Measurements from ENCODE around the gene ACAD9. TPM values are rescaled to one million over a fixed set of nuclear protein-coding genes. Genes with fewer than 3 reads are reported as not detected.
"Not testable (repeated sequence)": the region's sequence is repeated elsewhere in the genome, so short reads cannot be mapped to it uniquely, and the experiment has no call there.

The ACAD9 gene
- total RNA-seq, 1 donor from 2014 or later = 60.8 TPM

DNA sequence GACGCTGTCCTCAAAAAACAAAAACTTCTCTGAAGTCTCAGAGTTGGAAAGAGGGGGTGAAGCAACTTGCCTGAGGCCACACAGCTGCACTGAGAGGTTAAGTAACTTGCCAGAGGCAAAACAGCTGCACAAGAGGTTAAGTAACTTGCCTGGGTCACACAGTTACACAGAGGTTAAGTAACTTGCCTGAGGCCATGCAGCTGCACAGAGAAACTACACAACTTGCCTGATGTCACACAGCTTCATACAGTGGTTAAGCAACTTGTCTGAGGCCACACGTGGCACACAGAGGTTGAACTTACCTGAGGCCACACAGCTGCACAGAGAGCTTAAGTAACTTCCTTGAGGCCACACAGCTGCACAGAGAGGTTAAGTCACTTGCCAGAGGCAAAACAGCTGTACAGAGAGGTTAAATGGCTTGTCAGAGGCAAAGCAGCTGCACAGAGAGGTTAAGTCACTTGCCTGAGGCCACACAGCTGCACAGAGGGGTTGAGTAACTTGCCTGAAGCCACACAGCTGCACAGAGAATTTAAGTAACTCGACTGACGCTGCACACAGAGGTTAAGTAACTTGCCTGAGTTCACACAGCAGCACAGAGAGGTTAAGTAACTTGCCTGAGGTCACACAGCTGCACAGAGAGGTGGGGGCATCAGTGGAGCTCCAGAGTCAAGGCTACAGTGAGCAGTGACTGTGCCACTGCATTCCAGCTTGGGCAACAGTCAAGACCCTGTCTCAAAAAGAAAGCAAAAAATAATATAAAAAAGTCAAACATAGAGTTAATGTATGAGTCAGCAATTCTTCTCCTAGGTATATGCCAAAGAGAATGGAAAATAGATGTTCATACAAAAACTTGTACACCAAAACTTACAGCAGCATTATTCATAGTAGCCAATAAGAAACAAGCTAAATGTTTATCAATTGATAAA lies 12.0 kb upstream of the ACAD9 start:
- DNase-seq (ENCODE audit: low spot score) = no peak
- no peaks in the 10 kb centered on the region for H3K36me3 Mint-ChIP-seq (ENCODE audit: low read depth)
- H3K27me3 Mint-ChIP-seq (ENCODE audit: low read depth) = no peaks in the 10 kb centered on the region
- H3K4me1 Mint-ChIP-seq (ENCODE audit: low read depth) = peaks cover 2% of the 10 kb centered on the region
- intact Hi-C loops (cut with micrococcal nuclease) = no loop called here
- H3K27ac Mint-ChIP-seq = no peak overlapping the region
- H3K4me3 Mint-ChIP-seq (ENCODE audit: low read depth) = no peak overlapping the region
- no peaks in the 10 kb centered on the region for H3K9me3 Mint-ChIP-seq

DNA sequence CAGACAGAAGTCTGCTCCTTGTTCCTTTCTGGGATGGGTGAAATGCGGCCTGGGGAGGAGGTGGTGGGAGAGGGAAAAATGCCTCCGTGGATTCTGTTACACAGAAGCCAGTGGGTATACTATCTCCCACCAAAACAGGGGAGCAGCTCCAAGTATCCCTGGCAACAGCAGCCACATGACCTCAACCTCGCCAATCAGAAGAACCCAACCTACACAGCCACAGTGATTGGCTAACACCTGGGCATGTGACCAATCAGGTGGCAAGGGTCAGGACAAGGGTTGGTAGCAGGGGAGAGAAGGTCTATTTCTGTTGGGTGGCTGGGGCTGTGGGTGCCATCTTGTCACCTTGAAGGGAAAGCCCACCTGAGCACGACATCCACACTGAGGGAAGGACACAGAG lies 9.1 kb upstream of the ACAD9 start:
- Mint-ChIP-seq H3K4me1 (ENCODE audit: low read depth) (peaks cover 6% of the 10 kb centered on the region), H3K27me3 (ENCODE audit: low read depth) (no peaks in the 10 kb centered on the region), H3K36me3 (ENCODE audit: low read depth) (no peaks in the 10 kb centered on the region), H3K9me3 (no peaks in the 10 kb centered on the region), H3K27ac (no peak overlapping the region), H3K4me3 (ENCODE audit: low read depth) (no peak overlapping the region)
- intact Hi-C loops (cut with micrococcal nuclease) = no loop called here
- DNase-seq (ENCODE audit: low spot score) = no peak

GRCh38 chr3:128872282-128872681 lies 7.1 kb upstream of the ACAD9 start:
- Mint-ChIP-seq H3K27ac (no peak overlapping the region), H3K27me3 (ENCODE audit: low read depth) (no peaks in the 10 kb centered on the region), H3K4me1 (ENCODE audit: low read depth) (peaks cover 15% of the 10 kb centered on the region), H3K36me3 (ENCODE audit: low read depth) (no peaks in the 10 kb centered on the region), H3K9me3 (no peaks in the 10 kb centered on the region), H3K4me3 (ENCODE audit: low read depth) (no peak overlapping the region)
- intact Hi-C loops (cut with micrococcal nuclease) = no loop called here
- no peak for DNase-seq (ENCODE audit: low spot score)

GRCh38 chr3:128872744-128873143 lies 6.7 kb upstream of the ACAD9 start:
- Mint-ChIP-seq H3K9me3 (no peaks in the 10 kb centered on the region), H3K27me3 (ENCODE audit: low read depth) (no peaks in the 10 kb centered on the region), H3K36me3 (ENCODE audit: low read depth) (peaks cover 2% of the 10 kb centered on the region), H3K4me3 (ENCODE audit: low read depth) (no peak overlapping the region), H3K4me1 (ENCODE audit: low read depth) (peaks cover 16% of the 10 kb centered on the region), H3K27ac (no peak overlapping the region)
- intact Hi-C loops (cut with micrococcal nuclease) = no loop called here
- DNase-seq (ENCODE audit: low spot score) = no peak

GRCh38 chr3:128873244-128874022 lies 6.0 kb upstream of the ACAD9 start:
- Mint-ChIP-seq H3K36me3 (ENCODE audit: low read depth) (peaks cover 5% of the 10 kb centered on the region), H3K27me3 (ENCODE audit: low read depth) (no peaks in the 10 kb centered on the region), H3K4me1 (ENCODE audit: low read depth) (peaks cover 22% of the 10 kb centered on the region), H3K9me3 (no peaks in the 10 kb centered on the region), H3K4me3 (ENCODE audit: low read depth) (no peak overlapping the region), H3K27ac (no peak overlapping the region)
- no peak for DNase-seq (ENCODE audit: low spot score)
- intact Hi-C loops (cut with micrococcal nuclease) = no loop called here

DNA sequence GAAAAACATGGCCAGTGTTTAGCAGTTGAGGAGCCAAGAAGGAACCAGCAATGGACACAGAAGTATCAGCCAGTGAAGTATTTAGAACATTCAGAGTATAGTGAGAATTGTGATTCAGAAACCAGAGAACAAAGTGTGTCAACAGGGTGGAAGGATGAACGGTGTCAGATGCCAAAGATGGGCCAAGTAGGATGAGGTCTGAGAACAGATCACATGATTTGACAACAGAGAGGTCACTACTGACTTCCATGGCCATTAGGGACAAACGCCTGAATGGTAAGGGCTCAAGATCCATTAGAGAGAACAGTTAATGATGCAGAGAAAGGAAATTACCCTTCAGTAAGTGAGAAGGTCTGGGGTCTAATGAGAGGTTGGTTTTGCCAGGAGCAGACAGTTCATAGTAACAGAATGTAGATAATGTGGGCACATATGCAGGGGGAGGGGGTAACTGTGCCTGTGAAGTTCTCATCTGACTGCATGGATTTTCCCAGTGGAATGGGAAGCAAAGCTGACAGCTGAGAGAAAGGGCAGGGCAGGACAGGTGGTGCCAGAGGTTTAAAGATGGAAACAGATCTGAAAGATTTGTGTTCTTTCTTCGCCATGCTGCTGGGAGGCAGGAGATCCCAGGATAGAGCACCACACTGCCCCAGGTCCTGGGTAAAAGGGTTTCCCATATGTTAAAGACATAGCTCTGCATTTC lies 4.8 kb upstream of the ACAD9 start:
- Mint-ChIP-seq H3K27me3 (ENCODE audit: low read depth) (no peaks in the 10 kb centered on the region), H3K4me1 (ENCODE audit: low read depth) (peaks cover 28% of the 10 kb centered on the region), H3K9me3 (no peaks in the 10 kb centered on the region), H3K36me3 (ENCODE audit: low read depth) (peaks cover 5% of the 10 kb centered on the region), H3K4me3 (ENCODE audit: low read depth) (no peak overlapping the region), H3K27ac (no peak overlapping the region)
- no peak for DNase-seq (ENCODE audit: low spot score)
- intact Hi-C loops (cut with micrococcal nuclease) = loop anchor here (5.0 kb wide), 2 partner anchors 243 to 373 kb away; partner anchors contain the start of gene COPG1

GRCh38 chr3:128875556-128876120 lies 3.8 kb upstream of the ACAD9 start:
- intact Hi-C loops (cut with micrococcal nuclease) = loop anchor here (5.0 kb wide), 2 partner anchors 242 to 372 kb away; partner anchors contain the start of gene COPG1
- H3K27ac Mint-ChIP-seq = no peak overlapping the region
- peaks cover 5% of the 10 kb centered on the region for H3K36me3 Mint-ChIP-seq (ENCODE audit: low read depth)
- H3K27me3 Mint-ChIP-seq (ENCODE audit: low read depth) = no peaks in the 10 kb centered on the region
- no peaks in the 10 kb centered on the region for H3K9me3 Mint-ChIP-seq
- peaks cover 33% of the 10 kb centered on the region for H3K4me1 Mint-ChIP-seq (ENCODE audit: low read depth)
- peak; percentile 52 for DNase-seq (ENCODE audit: low spot score)
- H3K4me3 Mint-ChIP-seq (ENCODE audit: low read depth) = no peak overlapping the region

GRCh38 chr3:128878011-128878457 lies 1.4 kb upstream of the ACAD9 start:
- H3K36me3 Mint-ChIP-seq (ENCODE audit: low read depth) = peaks cover 23% of the 10 kb centered on the region
- no peaks in the 10 kb centered on the region for H3K9me3 Mint-ChIP-seq
- H3K27ac Mint-ChIP-seq = peak overlapping the region; percentile 54
- intact Hi-C loops (cut with micrococcal nuclease) = loop anchor here (2.0 to 5.0 kb wide), 5 partner anchors 45 to 369 kb away; partner anchors contain the start of gene COPG1
- no peak for DNase-seq (ENCODE audit: low spot score)
- peak overlapping the region; percentile 93 for H3K4me3 Mint-ChIP-seq (ENCODE audit: low read depth)
- H3K4me1 Mint-ChIP-seq (ENCODE audit: low read depth) = peaks cover 52% of the 10 kb centered on the region
- no peaks in the 10 kb centered on the region for H3K27me3 Mint-ChIP-seq (ENCODE audit: low read depth)

DNA sequence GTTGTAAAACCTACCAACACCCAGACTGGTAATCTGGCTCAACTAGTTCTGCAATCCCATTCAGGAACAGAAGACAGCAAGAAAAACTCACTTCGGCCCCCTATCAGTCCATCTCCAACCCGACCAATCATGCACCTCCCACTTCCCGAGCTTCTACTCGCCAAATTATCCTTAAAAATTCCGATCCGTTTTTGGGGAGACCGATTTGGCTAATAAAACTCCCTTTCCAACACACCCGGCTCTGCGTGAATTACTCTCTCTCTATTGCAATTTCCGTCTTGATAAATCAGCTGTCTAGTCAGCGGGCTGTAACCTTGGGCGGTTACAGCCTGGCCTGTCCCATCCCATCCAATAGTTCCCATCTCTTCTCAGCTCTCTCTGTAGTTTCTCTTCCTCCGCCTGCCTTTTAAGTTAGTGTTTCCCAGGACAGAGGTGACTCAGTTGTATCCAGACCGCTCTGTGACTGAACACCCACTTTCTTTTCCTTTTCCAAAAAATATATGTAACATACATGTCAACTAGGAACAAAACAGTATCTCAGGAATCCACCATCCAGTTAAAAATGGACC lies 780 bp upstream of the ACAD9 start:
- peak overlapping the region; percentile 95 for H3K27ac Mint-ChIP-seq
- peak overlapping the region; percentile 93 for H3K4me3 Mint-ChIP-seq (ENCODE audit: low read depth)
- peaks cover 52% of the 10 kb centered on the region for H3K4me1 Mint-ChIP-seq (ENCODE audit: low read depth)
- no peak for DNase-seq (ENCODE audit: low spot score)
- intact Hi-C loops (cut with micrococcal nuclease) = loop anchor here (1.0 to 5.0 kb wide), 8 partner anchors 44 to 369 kb away; partner anchors contain the start of genes COPG1, RAB7A and RPN1
- H3K27me3 Mint-ChIP-seq (ENCODE audit: low read depth) = no peaks in the 10 kb centered on the region
- no peaks in the 10 kb centered on the region for H3K9me3 Mint-ChIP-seq
- H3K36me3 Mint-ChIP-seq (ENCODE audit: low read depth) = peaks cover 24% of the 10 kb centered on the region

DNA sequence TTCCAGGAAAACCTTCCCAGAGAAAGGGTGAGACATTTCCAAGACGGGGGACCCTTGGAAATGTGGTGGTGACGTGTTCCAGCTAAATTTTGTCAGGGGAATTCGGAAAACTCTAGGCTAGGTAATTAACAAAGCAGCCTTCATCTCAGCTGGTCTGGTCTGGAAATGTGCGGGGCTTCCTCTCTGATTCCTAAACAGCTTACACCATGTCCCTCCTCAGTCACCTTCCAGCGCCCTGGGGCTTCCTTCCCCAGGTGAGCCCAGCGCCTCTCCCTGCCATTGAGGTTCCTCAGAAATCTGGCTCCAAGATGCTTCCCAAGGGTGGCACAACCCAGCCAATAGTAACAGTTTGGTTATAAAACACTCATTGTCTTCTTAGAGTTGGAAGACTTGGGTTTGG lies 571 bp downstream of the ACAD9 start:
- DNase-seq (ENCODE audit: low spot score) = no peak
- no peaks in the 10 kb centered on the region for H3K9me3 Mint-ChIP-seq
- peaks cover 51% of the 10 kb centered on the region for H3K4me1 Mint-ChIP-seq (ENCODE audit: low read depth)
- no peaks in the 10 kb centered on the region for H3K27me3 Mint-ChIP-seq (ENCODE audit: low read depth)
- H3K36me3 Mint-ChIP-seq (ENCODE audit: low read depth) = peaks cover 36% of the 10 kb centered on the region
- peak overlapping the region; percentile 93 for H3K4me3 Mint-ChIP-seq (ENCODE audit: low read depth)
- intact Hi-C loops (cut with micrococcal nuclease) = loop anchor here (1.0 to 5.0 kb wide), 8 partner anchors 43 to 367 kb away; partner anchors contain the start of genes COPG1, RAB7A and RPN1
- H3K27ac Mint-ChIP-seq = peak overlapping the region; percentile 95

DNA sequence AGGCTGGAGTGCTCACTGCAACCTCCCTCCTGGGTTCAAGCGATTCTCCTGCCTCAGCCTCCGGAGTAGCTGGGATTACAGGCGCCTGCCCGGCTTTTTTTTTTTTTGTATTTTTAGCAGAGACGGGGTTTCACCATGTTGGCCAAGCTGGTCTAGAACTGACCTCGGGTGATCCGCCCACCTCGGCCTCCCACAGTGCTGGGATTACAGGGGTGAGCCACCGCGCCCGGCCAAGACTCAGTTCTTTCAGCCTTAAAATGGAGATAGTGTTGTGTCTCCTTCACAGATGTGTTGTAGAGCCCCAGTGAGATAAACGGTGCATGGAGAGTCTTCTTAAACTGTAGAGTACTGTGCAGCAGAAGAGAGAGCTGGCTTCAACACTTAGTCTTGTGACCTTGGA lies 1.0 kb downstream of the ACAD9 start:
- H3K9me3 Mint-ChIP-seq; DNase-seq (ENCODE audit: low spot score); intact Hi-C loops (cut with micrococcal nuclease); H3K27me3 Mint-ChIP-seq (ENCODE audit: low read depth): not testable (repeated sequence)
- H3K27ac Mint-ChIP-seq = peak overlapping the region; percentile 95
- H3K36me3 Mint-ChIP-seq (ENCODE audit: low read depth) = peaks cover 40% of the 10 kb centered on the region
- H3K4me3 Mint-ChIP-seq (ENCODE audit: low read depth) = peak overlapping the region; percentile 93
- peaks cover 51% of the 10 kb centered on the region for H3K4me1 Mint-ChIP-seq (ENCODE audit: low read depth)

DNA sequence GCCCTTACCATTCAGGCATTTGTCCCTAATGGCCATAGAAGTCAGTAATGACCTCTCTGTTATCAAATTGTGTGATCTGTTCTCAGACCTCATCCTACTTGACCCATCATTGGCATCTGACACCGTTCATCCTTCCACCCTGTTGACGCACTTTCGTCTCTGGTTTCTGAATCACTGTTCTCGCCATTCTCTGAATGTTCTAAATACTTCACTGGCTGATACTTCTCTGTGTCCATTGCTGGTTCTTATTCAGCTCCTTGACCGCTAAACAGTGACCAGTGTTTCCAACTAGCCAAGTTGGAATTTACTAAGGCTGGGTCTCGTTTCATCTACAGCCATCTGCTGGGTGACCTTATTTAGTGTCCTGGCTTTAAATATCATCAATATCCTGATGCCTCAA lies 2.2 kb downstream of the ACAD9 start:
- H3K9me3 Mint-ChIP-seq = no peaks in the 10 kb centered on the region
- no peaks in the 10 kb centered on the region for H3K27me3 Mint-ChIP-seq (ENCODE audit: low read depth)
- H3K36me3 Mint-ChIP-seq (ENCODE audit: low read depth) = peaks cover 41% of the 10 kb centered on the region
- H3K4me3 Mint-ChIP-seq (ENCODE audit: low read depth) = peak overlapping the region; percentile 93
- peak overlapping the region; percentile 39 for H3K27ac Mint-ChIP-seq
- peaks cover 43% of the 10 kb centered on the region for H3K4me1 Mint-ChIP-seq (ENCODE audit: low read depth)
- DNase-seq (ENCODE audit: low spot score) = no peak
- intact Hi-C loops (cut with micrococcal nuclease) = no loop called here
